Endothelial cell (in vitro differentiated cells): ENCODE data around the gene HPN. TPM values are rescaled to one million over a fixed set of nuclear protein-coding genes. Genes with fewer than 3 reads are reported as not detected.

ENCODE experiments used
- DNase-seq: peaks from one replicate; pipeline ENCODE4 v3.0.0; 2021; ENCODE audit warnings: low spot score
- H3K27ac Mint-ChIP-seq: one replicate; pipeline ENCODE4 v1.8.0; 2021; ENCODE audit warnings: mixed read lengths, inconsistent platforms; ENCODE audit not compliant: unreplicated experiment
- H3K27me3 Mint-ChIP-seq: one replicate; pipeline ENCODE4 v1.8.0; 2021; ENCODE audit warnings: mild to moderate bottlenecking, moderate library complexity, mixed read lengths, inconsistent platforms; ENCODE audit not compliant: unreplicated experiment
- H3K36me3 Mint-ChIP-seq: one replicate; pipeline ENCODE4 v1.8.0; 2021; ENCODE audit warnings: mild to moderate bottlenecking, low read depth, mixed read lengths, inconsistent platforms; ENCODE audit not compliant: unreplicated experiment
- H3K4me1 Mint-ChIP-seq: one replicate; pipeline ENCODE4 v1.8.0; 2021; ENCODE audit warnings: mild to moderate bottlenecking, mixed read lengths, inconsistent platforms; ENCODE audit not compliant: unreplicated experiment
- H3K4me3 Mint-ChIP-seq: one replicate; pipeline ENCODE4 v1.8.0; 2021; ENCODE audit warnings: mild to moderate bottlenecking, mixed read lengths, inconsistent platforms; ENCODE audit not compliant: unreplicated experiment
- H3K9me3 Mint-ChIP-seq: one replicate; pipeline ENCODE4 v1.8.0; 2021; ENCODE audit warnings: mixed read lengths, inconsistent platforms; ENCODE audit not compliant: unreplicated experiment
- total RNA-seq: library from RNA; stranded (reverse); fragmentation: NEBNext Ultra II Directional; extraction: Animal tissue kit (Norgen Biotek cat#: 25700); gene quantifications from one replicate; pipeline ENCODE4 v1.2.1, GENCODE V29; 2021; ENCODE audit not compliant: unreplicated experiment
- TF ChIP-seq, protein P1 (sequence below): fragments of 200-600 bp; sonication (generic); IDR thresholded peaks from one replicate; pipeline ENCODE4 v1.5.0; 2021; ENCODE audit warnings: antibody characterized with exemption; ENCODE audit not compliant: unreplicated experiment

The HPN gene
- total RNA-seq, 1 donor from 2014 or later = 1.3 TPM

DNA sequence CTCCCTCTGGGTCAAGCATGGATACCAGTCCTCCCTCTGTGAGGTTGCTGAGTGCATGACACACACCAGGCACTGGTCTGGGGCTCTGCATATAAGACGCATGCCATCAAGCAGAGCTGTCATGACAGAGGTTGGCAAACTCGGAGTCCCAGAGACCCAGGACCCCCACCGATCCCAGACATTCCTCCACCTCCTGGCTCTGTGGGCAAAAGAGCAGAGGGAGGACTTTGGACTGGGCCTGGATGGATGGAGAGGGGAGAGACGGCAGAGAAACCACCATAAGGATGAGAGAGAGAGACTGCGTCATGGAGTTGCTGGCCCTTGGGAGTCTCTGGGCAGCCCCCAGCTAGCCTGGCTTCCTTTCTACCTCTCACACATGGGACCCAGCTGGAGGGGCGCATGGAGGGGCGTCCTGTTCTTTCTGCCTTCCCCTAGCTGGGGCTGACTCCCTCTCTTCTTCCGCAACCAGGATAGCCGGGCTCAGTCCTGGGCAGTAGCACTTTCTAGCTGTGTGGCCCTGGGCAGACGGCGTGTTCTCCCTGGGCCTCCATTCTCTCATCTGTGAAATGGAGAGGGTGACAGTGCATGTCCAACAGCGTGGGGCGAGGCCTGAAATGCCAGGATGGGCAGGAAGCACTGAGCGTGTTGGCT lies 1.6 kb downstream of the HPN start:
- no peak for DNase-seq
- H3K27ac Mint-ChIP-seq = no peak overlapping the region
- H3K27me3 Mint-ChIP-seq = peaks cover 9% of the 10 kb centered on the region
- H3K36me3 Mint-ChIP-seq = no peaks in the 10 kb centered on the region
- H3K4me3 Mint-ChIP-seq = peak overlapping the region; percentile 57
- TF ChIP-seq, protein P1, sequence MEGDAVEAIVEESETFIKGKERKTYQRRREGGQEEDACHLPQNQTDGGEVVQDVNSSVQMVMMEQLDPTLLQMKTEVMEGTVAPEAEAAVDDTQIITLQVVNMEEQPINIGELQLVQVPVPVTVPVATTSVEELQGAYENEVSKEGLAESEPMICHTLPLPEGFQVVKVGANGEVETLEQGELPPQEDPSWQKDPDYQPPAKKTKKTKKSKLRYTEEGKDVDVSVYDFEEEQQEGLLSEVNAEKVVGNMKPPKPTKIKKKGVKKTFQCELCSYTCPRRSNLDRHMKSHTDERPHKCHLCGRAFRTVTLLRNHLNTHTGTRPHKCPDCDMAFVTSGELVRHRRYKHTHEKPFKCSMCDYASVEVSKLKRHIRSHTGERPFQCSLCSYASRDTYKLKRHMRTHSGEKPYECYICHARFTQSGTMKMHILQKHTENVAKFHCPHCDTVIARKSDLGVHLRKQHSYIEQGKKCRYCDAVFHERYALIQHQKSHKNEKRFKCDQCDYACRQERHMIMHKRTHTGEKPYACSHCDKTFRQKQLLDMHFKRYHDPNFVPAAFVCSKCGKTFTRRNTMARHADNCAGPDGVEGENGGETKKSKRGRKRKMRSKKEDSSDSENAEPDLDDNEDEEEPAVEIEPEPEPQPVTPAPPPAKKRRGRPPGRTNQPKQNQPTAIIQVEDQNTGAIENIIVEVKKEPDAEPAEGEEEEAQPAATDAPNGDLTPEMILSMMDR = no peak
- peaks cover 17% of the 10 kb centered on the region for H3K4me1 Mint-ChIP-seq
- no peaks in the 10 kb centered on the region for H3K9me3 Mint-ChIP-seq

DNA sequence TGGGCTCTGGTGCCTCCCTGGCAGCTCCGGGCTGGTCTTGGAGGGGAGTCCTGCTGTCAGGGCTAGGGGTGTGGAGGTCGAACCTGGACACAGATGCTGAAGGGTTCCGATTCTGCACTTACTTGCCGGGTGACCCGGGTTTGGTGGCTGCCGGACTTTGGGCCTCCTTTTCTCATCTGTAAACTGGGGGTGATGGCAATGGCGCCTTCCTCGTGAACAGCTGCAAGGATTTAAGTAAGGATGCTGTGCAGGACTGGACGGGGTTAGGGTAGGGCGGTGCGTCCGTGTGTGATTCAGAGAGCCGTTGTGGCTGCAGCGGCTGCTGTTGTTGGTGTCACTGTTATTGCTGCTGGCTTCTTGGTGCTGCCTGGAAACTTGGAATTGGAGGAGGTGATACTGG lies 2.4 kb downstream of the HPN start:
- TF ChIP-seq, protein P1 = no peak
- DNase-seq = no peak
- Mint-ChIP-seq H3K9me3 (no peaks in the 10 kb centered on the region), H3K27me3 (peaks cover 9% of the 10 kb centered on the region), H3K36me3 (no peaks in the 10 kb centered on the region), H3K27ac (peak overlapping the region; percentile 52), H3K4me1 (peaks cover 17% of the 10 kb centered on the region), H3K4me3 (no peak overlapping the region)

DNA sequence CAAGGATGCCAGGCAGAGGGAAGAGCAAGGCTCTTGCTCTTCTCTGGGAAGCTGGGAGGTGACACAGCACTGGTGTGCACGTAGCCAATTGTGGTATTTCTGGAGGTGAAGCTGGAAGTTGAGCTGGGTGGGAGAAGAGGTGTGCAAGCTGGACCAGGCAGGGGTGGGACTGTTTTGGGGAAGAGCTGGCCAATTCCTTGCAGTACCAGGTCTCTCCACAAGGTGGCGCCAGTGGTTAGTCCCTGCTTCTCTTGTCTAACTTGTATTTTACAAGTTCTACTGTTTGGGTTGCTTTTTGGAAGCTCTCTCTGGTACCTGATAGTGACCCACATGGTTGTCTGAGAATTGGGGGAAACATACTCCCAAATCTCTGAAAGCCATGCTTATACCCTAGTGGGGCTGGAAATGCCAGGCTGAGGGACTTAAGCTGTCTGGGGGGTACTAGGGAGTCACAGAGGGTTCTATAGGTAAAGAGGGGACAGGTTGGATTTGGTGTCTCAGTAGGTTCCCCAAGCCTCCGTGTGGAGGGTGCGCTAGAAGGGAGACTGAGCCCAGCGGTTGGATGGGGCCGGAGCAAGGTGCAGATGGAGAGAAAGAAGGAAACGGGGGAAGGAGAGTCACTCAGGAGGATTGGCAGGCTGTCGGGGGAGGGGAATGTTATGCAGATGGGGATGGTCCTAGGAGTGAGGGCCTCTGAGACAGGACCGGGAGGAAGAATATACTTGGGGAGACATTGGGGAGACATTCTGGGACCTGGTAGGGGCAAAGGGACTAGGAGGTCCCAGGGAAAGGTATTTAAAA lies 3.0 kb downstream of the HPN start:
- Mint-ChIP-seq H3K27me3 (peaks cover 9% of the 10 kb centered on the region), H3K4me1 (peaks cover 17% of the 10 kb centered on the region), H3K27ac (no peak overlapping the region)

DNA sequence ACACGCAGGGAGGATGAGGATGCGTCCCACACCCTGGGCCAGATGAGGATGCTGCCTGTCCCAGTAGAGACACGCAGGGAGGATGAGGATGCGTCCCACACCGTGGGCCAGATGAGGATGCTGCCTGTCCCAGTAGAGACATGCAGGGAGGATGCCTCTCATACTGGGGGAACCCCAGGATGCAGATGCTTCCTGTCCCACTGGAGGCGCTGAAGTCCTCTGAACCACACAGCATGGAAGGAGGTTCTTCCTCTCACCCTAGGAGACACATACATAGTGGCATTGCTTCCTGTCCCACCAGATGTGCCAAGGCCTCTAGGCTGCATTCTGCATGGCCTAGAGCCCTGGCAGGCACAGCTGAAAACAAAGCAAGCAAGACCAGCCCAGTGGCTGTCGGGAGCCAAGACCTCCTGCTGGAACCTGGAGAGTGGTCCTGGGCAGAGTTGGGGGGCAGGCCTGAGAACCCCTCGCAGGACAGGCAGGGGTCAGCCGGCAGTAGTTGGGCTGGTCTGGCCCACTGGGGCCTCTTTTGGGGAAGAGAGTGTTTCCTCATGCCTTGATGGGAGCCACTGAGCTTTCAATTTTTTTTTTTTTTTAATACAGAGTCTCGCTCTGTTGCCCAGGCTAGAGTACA lies 4.3 kb downstream of the HPN start:
- Mint-ChIP-seq H3K27me3 (peaks cover 8% of the 10 kb centered on the region), H3K36me3 (no peaks in the 10 kb centered on the region), H3K27ac (no peak overlapping the region), H3K4me1 (peaks cover 17% of the 10 kb centered on the region), H3K9me3 (no peaks in the 10 kb centered on the region), H3K4me3 (no peak overlapping the region)
- TF ChIP-seq, protein P1 = no peak
- peak; percentile 36 for DNase-seq

More for the DNA sequence above, 3.0 kb downstream of the HPN start:
- DNase-seq = peak; percentile 71
- Mint-ChIP-seq H3K4me3 (no peak overlapping the region), H3K9me3 (no peaks in the 10 kb centered on the region), H3K36me3 (no peaks in the 10 kb centered on the region)
- TF ChIP-seq, protein P1 = peak; percentile 99
